Dedifferentiated amniotic fluid mesenchymal stem cell (primary cell): ENCODE data around the gene JDP2.
"Not testable (repeated sequence)": the region's sequence is repeated elsewhere in the genome, so short reads cannot be mapped to it uniquely, and the experiment has no call there.

Source experiments
- DNase-seq: peaks from one replicate; pipeline ENCODE4 v3.0.0-alpha.2; 2016; ENCODE audit errors: extremely low spot score

Gene JDP2, protein sequence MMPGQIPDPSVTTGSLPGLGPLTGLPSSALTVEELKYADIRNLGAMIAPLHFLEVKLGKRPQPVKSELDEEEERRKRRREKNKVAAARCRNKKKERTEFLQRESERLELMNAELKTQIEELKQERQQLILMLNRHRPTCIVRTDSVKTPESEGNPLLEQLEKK

DNA sequence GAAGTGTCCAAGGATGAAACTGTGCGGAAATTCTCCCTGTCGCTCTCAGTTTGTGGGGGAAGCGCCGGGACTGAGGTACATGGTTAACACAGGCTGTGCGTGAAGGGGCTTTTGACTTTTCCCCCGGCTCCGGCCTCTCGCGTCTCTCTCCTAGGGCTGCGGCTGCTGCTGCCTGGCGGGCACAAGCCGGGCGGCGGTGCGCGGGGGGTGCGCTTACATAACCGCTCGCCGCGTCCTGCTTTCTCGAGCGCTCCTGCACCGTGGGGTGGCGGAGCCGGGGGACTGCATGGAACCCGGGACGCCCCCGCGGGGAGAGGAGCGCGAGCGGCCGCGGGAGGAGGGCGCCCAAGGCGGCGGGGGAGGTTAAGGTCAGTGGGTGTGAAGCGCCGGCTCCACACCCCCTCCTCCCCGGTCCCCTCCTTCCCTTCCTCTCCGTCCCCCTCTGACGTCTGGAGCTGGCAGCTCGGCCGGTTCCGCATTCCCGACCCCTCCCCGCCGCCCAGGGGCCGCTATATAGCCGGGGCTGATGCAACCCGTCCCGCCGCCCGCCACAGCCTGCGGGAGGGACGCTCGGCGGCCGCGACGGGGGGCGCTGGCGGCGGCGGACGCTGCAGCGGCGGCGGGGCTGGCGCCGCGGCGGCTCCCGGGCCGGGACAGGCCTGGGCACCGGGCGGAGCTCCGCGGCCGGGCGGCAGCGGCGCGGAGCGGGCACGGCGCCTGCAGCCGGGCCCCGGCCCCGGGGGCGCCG, at the start of gene JDP2:
TSS of gene JDP2 (plus strand) at position 541 of the 748 bp plus-strand sequence. CDS start 9,899 bp downstream, outside the sequence.
- peak; percentile 82 for DNase-seq

- DNase-seq, result no peak
These were observed 48.4 kb upstream of the JDP2 start for GRCh38 chr14:75379246-75379929.

- no peak for DNase-seq
These were observed 47.9 kb upstream of the JDP2 start for GRCh38 chr14:75379930-75380270.

GRCh38 chr14:75380656-75381055, 47.2 kb upstream of the JDP2 start:
- no peak for DNase-seq

- DNase-seq, result no peak
These were observed 46.2 kb upstream of the JDP2 start for GRCh38 chr14:75381642-75382041.

- DNase-seq, result not testable (repeated sequence)
These were observed 44.6 kb upstream of the JDP2 start for GRCh38 chr14:75383219-75383618.

DNA sequence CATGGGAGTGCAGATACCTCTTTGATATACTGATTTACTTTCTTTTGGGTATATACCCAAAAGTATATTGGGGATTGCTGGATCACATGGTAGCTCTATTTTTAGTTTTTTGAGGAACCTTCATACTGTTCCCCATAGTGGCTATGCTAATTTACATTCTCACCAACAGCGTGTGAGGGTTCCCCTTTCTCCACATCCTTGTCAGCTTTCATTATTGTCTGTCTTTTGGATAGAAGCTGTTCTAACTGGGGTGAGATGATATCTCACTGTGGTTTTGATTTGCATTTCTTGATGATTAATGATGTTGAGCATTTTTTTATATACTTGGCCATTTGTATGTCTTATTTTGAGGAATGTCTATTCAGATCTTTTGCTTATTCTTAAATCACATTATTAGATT, 44.1 kb upstream of the JDP2 start:
- DNase-seq, result no peak

- DNase-seq, result no peak
These were observed 38.1 kb upstream of the JDP2 start for GRCh38 chr14:75389679-75390078.

DNA sequence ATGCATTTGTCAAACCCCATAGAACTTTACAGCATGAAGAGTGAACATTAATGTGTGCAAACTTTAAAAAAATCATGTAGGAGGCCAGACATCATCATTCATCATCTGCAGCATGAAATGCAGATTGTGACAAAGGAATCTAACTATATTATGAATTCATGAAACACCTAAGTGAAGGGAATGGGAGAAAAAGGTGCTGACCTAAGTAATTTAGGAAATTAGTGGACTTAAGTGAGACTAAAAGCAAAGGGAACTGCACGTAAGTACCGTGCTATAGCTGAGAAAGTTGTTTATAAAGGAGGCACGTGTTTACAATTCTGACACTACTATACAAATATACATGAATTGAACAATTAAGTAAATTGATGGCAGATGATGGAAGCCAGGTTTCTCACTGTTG, 37.6 kb upstream of the JDP2 start:
- no peak for DNase-seq

DNA sequence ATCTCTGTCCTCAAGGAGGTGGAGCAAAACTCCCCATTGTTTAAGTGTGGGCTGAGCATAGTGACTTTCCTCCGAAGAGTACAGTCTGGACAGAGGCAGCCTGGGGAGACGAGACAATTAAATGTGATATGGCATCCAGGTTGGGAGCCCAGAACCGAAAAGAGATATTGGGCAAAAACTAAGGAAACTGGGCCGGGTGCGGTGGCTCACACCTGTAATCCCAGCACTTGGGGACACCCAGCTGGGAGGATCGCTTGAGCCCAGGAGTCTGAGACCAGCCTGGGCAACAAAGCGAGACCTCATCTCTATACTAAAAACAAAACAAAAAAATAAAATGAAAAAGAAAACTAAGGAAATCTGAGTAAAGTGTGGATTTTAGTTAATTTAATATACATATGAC, 35.9 kb upstream of the JDP2 start:
- DNase-seq, result no peak

DNA sequence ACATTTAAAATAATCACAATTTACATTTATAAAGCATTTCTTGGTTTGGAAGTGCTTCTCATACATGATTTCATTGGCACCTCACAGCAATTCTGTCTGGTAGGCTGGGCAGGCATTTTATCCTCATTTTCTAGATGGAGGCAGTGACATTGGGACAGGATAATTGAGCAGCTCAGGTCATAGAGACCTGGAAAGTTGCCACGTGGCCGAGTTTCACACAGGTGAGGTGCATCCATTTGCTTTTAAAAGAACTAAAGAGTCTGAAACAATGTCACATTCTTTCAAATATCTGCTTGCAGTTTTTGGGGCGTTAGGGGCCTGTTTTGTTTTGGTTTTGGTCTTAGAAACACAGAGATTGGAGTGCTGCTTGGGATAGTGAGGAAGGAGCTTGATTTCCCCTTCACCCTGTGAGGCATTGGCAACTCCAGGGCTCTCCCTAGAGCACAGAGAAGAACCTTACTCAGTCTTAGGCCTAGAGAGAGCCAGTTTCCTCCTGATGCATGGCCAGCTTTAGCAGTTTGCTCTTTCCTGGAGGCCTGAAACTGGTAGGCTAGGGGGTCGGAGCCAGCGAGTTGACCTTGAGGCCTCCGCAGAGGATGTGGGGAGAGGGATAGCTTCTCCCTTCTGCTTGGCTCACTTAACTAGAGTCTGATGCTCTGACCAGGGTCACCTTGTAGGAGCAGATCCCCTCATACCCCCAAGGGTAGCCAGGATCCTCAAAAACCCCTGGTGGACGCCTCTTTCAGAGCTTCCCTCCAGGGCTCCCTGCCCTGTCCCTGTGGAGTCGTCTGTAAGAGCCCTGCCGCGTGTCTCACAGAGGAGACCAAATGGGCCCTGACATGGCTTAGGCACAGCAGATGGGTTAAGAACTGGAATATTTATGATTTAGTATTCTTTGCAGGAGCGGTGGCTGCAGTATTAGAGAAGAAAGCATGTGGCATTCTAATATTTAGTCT, 34.9 kb upstream of the JDP2 start:
- no peak for DNase-seq

DNA sequence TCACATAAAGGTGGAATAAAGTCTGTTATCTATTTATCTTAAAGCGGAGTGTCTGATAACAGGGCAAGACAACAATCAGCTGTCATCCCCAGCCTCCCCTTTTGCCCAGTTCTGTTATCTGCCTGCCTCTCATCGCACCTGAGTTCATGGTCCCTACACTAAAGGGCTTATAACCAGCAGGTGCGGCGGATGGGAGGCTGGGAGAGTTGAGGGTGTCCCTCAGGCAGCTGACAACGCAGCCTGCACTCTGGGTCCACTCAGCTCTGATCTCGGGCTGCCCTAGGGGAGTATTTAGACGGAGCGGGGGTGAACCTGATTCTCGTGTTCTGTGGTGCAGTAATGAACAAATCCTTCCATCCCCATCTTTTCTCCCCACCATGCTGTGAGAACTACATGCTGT, 34.0 kb upstream of the JDP2 start:
- no peak for DNase-seq

DNA sequence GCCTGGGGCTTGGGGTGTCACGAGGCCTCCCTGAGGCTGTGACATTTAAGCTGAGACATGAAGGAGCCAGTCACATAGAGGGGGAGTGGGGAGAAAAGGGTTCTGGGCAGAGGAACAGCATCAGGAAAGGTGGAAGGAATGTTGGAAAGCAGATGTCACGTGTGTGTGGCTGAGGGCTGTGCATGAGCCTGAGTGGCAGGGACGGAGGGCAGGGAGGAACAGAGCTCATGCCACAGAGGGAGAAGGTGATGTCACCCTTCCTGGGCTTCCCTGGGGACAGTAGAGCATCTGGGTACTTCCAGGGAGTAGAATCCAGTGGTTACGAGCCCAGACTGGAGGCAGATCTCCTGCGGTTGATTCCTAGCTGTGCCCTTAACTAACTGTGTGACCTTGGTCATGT, 32.0 kb upstream of the JDP2 start:
- DNase-seq, result no peak

- DNase-seq, result no peak
These were observed 28.5 kb upstream of the JDP2 start for GRCh38 chr14:75399321-75399720.

DNA sequence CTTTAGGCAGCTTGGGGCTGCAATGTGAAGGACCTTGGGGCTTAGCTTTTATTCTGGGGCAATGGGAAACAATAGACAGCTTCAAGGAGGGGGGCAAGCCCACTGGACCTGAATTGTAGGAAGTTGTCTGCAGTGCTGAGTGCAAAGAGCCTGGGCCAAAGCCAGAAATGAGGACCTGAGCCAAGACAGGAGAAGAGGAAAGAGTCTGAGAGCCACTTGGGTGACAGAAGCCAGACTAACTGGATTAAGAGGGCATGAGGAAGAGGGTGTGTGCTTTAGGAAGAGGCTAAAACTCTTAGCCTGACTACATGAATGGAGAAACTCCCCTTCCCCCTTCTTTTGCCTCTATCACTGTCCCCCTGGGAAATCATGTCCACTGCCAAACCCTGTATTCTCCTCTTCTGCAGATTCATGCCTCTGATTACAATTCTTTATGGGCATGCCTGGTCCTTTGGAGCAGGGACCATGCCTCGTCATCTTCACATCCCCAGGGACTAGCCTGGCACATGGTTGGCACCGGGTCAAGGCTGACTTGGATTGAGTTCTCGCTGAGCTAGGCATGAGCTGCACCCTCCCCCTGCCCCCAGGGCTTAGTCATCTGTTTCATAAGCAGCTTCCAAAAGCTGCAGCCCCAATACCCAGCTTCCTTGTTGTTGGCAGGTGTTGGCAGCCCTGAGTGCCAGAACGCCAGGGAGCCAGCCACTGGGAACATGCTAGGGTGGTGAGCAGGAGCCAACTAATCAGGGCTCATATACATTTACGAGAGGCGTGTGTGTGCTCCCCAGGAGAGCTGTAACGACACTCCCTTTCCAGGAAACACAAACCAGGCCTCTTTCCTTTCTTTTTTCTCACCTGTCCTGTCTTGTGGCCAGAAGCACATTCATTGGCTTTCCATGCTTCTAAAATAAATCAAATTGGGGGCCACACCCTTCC, 27.7 kb upstream of the JDP2 start:
- no peak for DNase-seq

DNA sequence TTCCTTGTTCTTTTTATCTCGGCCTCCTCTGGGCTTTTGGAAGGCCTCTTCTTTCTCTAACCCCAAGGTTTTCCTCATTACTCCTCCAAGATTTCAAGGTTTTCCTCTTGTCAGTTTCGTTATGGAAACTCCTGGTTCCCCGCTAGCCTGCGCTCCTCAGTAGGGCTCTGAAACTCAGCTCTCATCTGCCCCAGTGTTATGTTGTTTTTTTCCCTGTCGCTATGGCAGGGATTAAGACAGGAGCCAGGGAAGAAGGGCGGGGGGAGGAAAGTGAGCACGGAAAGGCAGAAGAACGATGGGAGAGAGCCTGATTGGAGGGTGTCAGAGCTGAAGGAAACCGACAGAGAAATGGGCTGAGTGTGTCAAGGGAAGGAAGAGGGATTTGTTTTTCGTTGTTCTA, 26.5 kb upstream of the JDP2 start:
- DNase-seq, result peak; percentile 53

GRCh38 chr14:75402867-75403413, 24.9 kb upstream of the JDP2 start:
- DNase-seq, result no peak

- no peak for DNase-seq
These were observed 23.0 kb upstream of the JDP2 start for GRCh38 chr14:75404847-75405246.

DNA sequence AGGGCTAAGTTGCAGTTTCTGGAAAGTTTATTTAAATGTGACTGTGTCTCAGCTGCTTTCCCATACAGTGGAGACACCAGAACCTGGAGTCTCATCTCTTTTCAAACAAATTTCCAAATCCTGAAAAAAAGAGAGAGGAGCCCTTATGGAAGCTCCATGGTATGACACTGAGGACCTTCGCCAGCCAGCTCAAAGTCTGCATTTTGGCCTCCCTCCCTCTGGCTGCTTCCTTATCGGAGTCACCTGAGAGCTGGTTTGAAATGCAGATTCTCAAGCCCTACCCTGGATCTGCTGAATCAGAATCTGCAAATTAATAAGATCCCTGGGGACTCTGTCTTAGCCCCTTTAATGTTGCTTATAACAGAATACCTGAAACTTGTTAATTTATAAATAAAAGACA, 21.7 kb upstream of the JDP2 start:
- DNase-seq, result no peak

DNA sequence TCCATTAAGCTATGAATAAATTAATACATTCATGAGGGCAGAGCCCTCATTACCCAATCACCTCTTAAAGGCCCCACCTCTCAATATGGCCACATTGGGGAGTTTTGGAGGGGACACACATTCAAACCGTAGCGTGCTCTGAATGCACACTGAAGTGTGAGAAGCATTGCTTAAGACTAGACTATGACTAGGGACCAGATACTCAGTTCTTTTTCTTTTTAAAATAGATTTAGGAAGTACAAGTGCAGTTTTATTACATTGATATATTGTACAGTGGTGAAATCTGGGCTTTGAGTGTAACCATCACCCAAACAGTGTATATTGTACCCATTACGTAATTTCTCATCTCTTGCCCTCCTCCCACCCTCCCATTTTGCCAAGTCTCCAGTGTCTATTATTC, 21.0 kb upstream of the JDP2 start:
- DNase-seq, result no peak
